Fibroblast of skin of back (primary cell): ENCODE data around the gene DGKG.

Source experiments
- DNase-seq: peaks from one replicate; pipeline ENCODE4 v3.0.0-alpha.2; 2013

The DGKG gene

DNA sequence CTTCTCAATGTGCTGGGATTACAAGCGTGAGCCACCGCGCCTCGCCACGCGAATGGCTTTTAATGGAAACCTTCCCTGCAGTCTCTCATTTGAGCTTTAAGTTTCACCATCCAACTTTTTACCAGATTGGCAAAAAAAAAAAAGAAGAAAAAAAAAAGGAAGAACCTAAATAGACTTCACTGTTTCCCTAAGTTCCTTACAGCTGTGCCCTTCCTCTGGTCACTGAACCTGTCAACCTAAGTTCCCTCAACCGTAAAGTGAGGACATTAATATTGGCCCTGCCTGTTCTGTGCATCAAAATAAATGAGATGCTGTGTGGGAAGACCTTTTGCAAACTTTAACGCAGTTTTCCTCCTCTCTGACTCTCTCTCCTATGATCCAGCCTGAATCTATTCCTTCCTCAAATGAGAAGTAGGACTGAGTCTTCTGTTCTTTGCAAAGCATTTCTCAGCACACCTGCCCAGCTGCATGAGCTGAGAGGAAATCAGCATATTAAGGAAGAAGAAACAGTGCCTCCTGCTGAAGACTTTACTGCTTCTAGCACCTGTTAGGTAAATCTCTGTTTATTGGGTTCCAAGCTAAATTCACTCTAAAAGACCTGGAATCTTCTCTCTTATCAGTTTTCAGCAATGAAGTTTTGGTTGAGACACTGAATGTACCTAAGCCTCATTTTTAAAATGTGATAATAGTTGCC, 153.6 kb downstream of the DGKG start:
- DNase-seq: no peak

DNA sequence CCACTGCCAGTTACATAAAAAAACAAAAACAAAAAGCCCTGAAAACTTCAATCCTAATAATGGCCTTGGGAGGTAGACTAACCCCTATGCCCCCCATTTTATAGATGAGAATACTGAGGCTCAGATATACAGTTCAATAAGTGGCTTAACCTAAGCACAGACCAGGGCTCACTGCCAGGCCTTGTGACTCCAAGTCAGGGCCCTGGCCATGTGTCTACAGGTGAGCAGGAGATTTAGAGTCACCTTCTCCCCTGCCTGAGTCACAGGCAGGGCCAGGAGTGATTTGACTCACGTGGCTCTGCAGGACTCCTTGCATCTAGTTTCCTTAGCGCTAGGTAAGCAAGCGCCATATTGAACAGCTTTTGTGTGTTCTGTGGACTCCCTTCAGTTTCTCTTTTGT, 154.5 kb downstream of the DGKG start:
- no peak for DNase-seq

DNA sequence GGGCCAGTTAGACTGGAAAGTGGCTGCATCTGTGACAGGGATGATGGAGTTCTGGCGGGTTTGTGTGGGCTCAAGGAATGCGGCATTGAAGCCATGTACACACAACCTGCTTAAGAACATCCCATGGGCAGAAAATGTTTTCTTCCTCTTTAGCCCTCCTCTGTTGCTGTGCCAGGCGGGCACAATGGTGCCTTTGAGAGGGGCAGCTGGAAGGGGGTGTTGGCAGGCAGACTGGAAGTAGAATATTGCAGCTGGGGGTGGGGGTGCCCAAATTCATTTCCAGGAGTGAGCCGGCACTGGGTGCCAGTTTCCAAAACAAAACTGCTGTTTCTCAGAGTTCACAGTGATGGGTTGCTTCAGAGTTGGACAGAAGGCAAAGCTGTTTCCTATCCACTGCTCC, 161.3 kb downstream of the DGKG start:
- DNase-seq: no peak

DNA sequence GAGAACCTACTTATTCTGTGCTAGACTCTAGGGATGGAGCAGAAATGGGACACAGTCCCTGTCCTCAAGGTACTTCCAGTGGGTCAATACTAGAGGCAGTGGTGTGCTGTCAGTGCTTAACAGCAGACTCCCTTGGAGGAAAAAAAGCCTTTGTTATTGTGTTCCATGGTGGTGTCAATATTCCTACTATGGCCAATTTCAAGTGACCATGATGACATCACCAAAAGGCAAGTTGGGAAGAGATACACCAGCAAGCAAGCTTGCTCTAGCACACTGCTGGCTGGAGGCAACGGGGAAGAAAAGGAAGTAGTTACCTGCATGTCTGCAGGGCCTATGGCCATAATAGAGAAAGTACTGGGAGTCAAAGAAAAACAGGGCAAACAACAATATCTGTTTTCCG, 163.6 kb downstream of the DGKG start:
- no peak for DNase-seq

DNA sequence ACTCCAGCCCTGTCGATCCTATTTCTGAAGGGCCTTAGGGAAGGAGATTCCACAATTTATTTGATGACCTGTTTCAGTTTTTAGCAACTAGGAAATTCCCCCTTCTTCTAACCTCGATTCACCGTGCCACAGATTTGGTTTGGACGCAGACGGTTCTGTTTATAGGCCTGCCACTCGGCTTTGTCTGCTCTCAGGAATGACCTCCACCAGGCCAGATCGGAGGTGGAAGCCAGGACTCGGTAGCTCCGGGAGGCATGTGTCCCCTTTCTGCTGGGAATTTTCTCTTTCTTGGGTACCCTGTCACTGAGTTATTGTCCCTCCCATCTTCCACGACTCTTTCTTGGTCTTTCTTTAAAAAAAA, 167.6 kb downstream of the DGKG start:
- no peak for DNase-seq

DNA sequence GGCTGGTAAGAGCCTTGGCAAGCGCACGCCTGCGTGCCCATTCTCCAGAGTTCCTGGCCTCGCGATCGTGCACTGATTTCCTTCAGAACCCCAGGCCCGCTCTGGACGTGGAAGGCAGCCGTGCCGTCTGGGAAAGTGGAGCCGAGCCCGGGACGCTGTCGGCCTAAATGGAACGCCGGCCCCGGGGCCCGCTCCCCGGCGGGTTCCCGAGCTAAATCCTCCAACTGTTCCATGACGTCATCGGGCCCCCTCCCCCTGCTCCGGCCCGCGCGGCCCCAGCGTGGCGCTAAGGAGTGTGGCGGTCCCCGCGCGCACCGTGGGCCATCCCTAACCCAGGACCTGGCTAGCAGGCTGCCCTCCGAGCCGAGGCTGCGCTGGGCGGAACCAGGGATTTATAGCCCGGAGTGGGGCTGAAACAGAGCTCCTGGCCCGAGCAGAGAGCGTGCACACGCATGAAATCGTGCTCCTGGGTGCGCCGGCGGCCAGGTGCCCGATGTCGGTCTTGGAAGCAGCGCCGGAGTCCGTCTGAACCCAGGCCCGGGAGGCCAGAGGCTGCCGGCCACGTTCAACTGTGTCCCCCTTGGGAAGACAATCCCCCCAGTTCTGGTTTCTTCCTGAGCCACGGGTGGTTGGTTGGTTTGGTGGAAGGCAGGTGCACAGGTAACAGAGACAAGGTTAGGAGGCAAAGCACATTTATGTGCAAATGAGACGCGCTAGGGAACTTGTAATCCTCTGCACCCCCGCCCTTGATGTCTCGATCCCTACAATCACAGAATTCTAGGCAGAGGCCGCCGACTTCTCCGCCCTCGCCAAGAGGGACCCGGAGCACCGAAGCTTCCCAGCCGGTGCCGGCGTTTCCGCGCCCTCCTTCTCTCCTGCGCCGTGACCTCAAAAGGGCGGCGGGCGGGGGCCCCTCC, 168.2 kb downstream of the DGKG start:
- DNase-seq: no peak

DNA sequence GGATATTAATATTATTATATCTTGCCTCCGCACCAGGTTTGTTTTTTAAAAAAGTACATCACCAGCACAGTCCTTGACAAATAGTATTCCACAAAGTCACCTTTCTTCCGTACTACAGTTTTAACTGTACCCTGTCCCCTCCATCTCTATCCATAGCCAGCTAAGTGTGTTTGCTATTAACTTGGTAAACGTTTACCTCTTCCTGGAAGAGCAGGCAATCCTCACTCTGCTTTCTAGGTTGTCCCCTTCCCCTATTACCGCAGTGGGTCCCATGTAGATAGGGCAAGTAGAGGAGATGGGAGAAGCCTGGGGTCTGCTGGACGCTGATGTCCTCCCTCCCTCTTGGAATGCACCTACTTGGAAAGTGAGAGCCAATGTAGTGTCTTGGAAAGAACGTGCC, 169.2 kb downstream of the DGKG start:
- DNase-seq: no peak

DNA sequence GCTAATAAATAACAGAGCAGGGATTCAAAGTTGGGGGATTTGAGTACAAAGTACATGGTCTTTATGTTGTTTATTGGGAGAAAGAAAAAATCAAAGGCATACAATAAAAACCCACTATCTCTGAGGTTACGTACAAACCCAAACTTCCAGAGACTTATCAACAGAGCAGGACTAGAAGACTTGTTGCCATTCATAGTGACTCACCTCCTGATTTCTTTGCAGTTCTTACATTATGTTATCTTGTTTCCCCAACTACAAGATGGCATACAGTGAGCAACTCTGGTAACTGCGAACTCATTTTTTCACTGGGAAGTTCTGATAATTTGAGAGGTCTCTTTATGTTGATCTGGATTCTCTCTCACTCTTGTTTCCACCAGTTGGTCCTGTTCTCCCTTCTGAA, 172.5 kb downstream of the DGKG start:
- no peak for DNase-seq

DNA sequence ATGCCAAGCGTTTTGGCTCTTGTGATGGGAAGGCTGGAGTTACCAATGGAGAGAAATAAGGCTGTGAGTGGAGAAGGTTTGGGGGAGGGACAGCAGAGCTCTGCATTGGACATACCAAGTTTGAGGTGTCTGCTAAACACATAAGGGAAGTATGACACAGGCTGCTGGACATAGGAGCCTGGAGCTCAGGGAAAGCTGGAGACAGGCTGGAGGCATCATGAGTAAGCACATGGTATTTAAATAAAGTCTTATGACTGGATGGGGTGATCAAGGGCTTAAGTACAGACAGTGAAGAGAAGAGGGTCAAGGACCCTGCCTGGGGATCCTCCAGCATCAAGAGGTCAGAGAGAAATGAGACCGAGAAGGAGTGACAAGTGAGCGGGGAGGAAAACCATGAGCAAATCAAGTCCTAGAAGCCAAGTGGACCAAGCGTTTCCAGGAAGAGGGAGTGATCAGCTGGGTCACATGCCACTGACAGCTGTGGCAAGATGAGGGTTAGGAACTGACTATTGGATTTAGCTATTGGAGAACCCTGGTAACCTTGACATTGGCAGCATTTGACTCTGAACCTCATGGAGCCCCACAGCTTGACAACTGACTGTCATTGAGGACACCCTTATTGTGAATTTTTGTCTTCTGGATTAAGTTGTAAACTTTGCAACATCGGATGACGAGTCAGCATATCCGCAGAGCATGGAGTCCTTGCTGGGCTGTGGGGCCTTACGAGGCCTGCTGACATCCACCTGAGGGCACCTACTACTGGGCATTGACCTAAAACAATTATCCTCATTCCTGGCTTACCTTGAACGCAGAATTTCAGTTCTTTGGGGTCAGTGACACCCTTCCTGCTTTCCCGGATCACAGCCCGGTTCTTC, 174.4 kb downstream of the DGKG start:
- no peak for DNase-seq

DNA sequence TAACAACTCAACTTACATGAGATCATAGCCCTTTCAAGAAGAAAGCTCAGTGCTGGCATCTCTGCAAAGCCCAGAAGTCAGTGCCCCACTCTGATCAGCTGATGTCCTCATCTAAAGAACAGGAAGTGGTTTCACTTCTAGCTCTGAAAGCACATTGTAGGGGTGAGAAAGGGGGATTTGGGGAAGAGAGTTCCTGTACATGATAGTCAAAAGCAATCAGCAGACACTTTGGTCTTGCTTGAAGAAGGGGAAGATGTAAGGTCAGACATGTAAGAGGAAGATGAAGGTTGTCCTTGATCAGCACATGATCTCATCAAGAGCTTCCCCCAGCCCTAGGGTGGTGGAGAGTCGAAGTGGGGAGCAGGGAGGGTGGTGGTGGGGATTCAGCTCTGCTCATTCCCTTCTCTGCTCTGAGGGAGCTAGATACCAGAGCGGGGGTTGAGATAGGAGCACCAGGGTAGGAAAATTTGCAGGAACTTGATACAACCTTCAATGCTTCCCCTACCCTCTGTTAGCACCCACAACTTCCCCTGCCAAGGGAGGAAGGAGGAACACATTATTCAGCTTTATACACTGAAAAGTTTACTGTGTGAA, 176.7 kb downstream of the DGKG start:
- no peak for DNase-seq

DNA sequence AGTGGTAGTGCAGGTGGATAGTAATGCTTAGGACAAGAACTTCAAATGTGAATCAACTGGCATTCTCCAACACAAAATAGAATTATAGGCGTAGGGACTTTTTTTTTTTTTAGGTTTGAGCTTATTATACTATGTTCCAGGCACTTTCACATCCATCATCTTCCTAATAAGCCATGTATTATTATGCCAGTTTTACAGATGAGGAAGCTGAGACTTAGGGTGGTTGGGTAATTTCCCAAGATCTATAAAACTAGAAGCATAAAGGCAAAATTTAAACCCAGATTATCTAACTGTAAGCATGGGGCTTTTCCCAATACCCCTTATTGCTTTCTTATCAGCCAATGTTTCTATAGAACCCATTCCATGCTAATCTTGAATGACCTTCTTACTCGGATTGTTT, 178.0 kb downstream of the DGKG start:
- DNase-seq: no peak

DNA sequence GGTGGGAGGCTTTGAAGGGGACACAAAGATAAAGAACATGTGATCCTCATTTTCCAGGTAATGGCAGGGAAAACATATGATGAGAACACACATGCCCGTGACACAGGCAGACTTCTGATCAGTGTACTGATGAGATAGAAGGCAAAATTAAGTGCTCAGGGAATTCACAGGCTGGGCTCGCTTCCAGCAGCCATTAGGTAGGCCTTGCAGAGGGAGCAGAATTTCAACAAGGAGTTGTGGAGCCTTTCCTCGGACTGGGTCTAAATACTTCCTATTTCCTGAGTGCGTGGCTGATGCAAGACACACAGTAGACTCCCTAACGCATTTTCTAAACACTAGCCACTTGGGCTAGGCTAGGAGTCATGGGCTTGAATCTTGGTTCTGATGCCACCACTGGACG, 179.2 kb downstream of the DGKG start:
- DNase-seq: no peak

DNA sequence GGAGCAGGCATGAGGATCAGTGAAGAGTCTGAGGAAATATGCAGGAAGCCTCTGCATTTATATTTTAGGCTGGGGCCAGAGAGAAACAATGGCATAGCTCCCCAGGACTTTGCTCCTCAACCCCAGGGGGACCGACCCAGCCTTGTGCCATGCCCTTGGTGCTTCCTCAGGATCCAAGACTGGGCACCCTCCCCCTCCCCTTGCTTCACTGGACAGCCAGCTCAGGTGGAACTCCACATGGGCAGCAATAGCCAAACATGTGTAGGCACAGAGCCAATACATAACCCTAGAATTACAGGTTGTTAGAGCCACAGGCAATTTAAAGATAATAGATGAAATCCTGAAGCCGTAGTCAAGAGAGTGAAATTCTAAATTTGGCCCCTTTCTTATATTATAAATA, 180.1 kb downstream of the DGKG start:
- DNase-seq: no peak

DNA sequence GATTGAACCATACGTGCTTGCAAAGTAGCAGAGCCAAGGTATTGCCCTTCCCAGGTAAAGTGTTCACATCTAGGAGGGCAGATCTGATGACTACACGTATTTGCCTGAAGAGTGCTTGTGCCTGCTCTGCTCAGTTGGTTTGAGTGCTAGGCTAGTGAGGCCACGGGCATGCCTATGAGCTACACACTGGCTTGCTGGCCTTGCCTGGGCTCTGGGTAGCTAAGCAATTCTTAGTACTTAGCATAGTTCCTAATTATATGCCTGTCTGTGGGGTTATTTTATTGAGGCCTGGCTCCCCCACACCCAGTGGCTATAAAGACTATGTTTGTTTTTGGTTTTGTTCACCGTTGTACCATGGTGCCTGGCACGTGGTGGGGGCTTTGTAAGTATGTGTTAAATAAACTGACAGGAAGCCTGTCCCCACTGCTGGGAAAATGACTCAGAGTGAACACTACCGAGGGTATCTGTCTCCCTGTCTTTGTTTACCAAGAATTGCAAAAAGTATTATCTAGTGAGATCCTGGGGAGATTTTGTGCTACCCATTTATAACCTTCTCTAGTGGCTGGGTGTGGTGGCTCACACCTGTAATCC, 181.0 kb downstream of the DGKG start:
- peak; percentile 4 for DNase-seq

DNA sequence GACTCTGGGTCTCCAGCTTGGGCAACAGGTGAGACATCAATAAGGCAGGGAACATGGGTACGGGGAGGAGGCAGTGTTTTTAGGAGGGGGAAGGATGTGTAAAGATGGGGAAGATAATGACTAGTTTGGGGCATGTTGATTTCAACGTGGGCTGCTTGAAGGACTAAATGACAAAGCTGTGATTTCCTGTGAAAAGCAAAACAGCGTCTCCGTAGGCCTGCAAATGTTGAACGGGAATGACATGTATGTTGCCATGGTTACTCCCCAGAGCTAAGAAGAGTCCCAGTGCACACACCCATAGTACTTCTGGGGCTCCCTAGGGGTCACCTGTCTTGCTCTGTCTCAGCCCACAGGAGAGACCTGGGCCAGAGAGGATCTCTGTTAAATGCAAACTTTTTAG, 181.9 kb downstream of the DGKG start:
- no peak for DNase-seq

DNA sequence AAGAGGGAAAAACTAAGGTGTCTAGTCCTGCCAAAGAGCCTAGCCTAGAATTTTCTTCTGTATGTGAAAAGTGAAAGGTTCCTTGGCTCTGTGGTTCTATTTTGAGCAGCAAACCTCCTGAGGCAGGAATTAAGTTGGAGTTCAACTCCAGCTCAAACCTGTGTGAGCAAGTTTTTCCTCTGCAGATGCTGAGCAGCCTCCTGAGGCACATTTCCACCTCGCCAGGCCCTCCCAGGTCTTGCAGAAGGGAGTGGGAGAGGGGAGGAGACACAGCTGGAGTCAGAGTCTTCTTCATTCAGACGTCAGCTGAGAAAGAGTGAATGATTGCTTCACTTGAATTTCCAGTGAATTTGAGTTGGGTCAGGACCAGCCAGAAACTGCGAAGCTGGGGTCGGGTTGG, 183.6 kb downstream of the DGKG start:
- no peak for DNase-seq

DNA sequence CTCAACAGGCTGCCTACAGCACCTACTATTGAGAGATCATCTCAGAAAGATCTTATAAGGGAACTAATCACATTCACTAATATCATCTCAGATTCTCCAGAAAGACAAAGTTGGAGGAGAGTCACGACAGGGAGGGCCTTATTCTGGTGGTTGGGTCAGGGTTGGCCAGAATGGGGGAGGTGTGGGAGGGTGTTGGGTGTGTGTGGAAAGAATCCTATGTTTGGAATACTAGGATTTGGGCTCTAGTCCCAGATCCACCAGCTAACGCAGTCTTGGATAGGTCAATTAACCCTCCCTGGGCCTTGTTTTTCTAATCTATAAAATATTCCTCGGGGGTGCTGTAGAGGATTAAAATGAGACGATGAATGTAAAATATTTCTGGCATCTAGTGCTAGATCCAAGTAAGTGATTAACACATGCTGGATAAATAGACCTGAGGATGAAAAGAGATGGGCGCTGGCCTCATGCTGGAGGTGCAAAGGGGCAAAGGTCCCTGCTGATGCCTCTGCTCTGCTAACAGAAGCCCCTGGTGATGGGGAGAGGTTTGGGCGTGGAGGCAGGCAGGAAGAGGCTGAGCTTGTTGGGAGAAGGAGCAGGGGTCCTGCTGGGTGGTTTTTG, 185.6 kb downstream of the DGKG start:
- DNase-seq: no peak

DNA sequence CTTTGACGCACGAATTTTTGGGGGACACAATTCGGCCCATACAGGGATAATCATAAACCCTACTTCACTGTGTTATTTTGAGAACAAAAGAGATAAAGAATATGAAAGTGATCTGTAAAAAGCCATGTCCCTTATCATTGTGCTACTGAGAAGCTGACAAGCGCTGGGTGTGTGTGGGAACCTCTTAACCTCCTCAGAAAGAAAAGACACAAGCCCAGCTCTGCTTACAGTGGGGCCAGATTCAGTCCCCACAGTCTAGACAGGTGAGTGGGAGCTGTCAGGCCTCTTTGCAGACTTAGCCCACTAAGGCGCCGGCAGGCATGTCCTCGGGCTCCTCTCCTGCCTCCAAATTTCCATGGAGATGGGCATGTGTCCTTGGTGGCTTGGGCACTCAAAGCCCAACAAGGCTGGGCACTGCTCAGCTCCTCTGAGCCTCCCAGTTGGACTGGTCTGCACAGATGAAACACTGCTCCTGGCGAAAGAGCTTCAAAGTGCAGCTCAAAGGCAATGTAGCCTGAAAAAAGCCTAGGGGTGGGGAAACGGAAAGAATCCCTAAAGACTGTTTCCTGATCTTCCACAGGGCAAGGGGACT, 188.7 kb downstream of the DGKG start:
- no peak for DNase-seq

DNA sequence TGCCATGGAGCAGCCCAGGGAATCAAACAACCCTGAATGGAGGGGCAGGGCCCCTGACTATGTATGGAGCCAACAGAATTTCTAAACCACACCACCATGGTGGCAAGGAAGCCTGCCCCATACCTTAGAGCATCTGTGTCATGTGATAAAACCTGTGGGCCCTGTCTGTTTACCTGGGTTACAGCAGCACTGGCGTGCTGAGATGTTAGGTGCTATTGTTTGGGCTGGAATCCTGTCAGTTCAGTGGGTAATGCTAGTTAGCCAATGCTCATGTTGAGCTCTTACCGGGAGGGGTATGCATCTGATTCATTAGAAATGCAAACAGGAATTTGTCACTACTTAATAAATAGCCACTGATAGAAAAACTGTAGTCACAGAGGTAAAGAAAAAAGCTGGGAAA, 189.7 kb downstream of the DGKG start:
- no peak for DNase-seq

DNA sequence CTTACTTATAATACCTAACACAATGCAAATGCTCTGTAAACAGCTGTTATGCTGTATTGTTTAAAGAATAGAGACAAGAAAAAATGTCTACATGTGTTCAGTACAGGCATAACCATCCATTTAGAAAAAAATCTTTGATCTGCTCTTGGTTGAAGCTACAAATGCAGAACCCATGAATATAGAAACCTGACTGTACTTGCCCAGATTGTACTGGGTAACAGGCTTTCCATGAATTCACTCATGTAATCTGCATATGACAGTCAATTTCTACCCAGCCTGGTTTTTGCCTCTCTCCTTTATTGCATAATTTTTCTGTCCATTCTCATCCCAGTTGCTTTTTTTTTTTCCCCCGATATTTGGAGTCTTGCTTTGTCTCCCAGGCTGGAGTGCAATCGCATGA, 190.5 kb downstream of the DGKG start:
- no peak for DNase-seq

DNA sequence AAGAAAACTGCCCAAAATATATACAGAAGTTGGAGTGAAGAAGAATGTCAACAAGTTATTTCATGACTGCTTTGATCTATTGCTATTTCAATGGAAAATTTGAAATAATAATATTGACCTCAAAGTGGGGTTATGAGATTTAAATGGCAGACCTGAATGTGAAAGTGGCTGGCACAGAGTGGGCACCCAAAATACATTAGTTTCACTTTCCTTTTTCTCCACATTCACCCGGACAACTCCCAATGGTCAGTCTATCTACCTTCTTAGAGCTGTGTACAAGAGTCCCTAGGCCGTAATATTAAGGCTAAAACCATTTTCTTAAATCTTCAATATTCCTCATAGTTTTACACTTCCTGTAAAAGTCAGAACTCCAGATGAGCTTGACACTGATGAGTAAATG, 191.5 kb downstream of the DGKG start:
- DNase-seq: no peak

DNA sequence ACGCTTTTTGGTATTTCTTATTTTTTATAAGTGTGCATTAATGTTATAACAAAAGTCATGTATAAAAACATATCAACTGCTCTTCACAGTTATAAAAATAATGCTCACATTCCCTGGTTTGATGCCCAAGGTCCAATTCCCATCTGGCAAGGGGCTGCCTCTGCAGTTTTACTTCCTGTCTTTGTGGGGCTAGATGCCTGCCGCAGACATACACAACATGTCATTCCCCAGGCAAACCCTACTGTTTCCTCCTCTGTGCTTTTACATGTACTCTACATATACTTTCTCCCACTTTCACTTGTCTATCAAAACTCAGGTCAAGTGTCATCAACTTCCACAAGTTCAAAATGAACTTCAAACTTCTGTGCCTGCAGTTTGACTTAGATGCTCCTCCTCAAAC, 192.7 kb downstream of the DGKG start:
- DNase-seq: no peak
